Smooth muscle cell (in vitro differentiated cells): ENCODE measurements around the gene TTC9B. TPM values are rescaled to one million over a fixed set of nuclear protein-coding genes. Genes with fewer than 3 reads are reported as not detected.

Experiments
- DNase-seq: peaks from one replicate; lab custom pipeline; 2025; ENCODE audit not compliant: unreplicated experiment; lab: John Stamatoyannopoulos, UW
- H2AFZ ChIP-seq: fragments of 200-600 bp; sonication (generic); 2 replicates; pipeline ENCODE4 v1.6.0; 2016; ENCODE audit warnings: antibody characterized with exemption, low read depth, mild to moderate bottlenecking
- H3F3A ChIP-seq: fragments of 200-600 bp; sonication (generic); 2 replicates; pipeline ENCODE4 v1.6.0; 2017; ENCODE audit warnings: antibody characterized with exemption, low read depth
- H3K27ac ChIP-seq: fragments of 200-600 bp; sonication (generic); 2 replicates; pipeline ENCODE4 v1.5.1; 2016; ENCODE audit warnings: low read depth, mild to moderate bottlenecking
- H3K27me3 ChIP-seq: fragments of 200-600 bp; sonication (generic); 2 replicates; pipeline ENCODE4 v1.6.1; 2016; ENCODE audit warnings: low read depth, mild to moderate bottlenecking
- H3K36me3 ChIP-seq: fragments of 200-600 bp; sonication (generic); 2 replicates; pipeline ENCODE4 v1.5.1; 2016; ENCODE audit warnings: low read depth
- H3K4me1 ChIP-seq: fragments of 200-600 bp; sonication (generic); 2 replicates; pipeline ENCODE4 v1.5.1; 2016; ENCODE audit warnings: low read depth
- H3K4me2 ChIP-seq: fragments of 200-600 bp; sonication (generic); 2 replicates; pipeline ENCODE4 v1.6.0; 2016; ENCODE audit warnings: mild to moderate bottlenecking
- H3K4me3 ChIP-seq: fragments of 200-600 bp; sonication (generic); 2 replicates; pipeline ENCODE4 v1.5.1; 2016; ENCODE audit warnings: mild to moderate bottlenecking
- H3K79me2 ChIP-seq: fragments of 200-600 bp; sonication (generic); 2 replicates; pipeline ENCODE4 v1.6.0; 2016; ENCODE audit warnings: low read depth, mild to moderate bottlenecking
- H3K9ac ChIP-seq: fragments of 200-600 bp; sonication (generic); 2 replicates; pipeline ENCODE4 v1.6.0; 2016; ENCODE audit warnings: low read depth
- H3K9me3 ChIP-seq: fragments of 200-600 bp; sonication (generic); replicated peaks from 2 replicates; pipeline ENCODE4 v1.5.1; 2016; ENCODE audit warnings: low read depth
- H4K20me1 ChIP-seq: fragments of 200-600 bp; sonication (generic); 2 replicates; pipeline ENCODE4 v1.6.0; 2016; ENCODE audit warnings: low read depth
- WGBS: methylation state at CpG from one replicate; pipeline ENCODE4 v1.1.7; 2016; ENCODE audit warnings: low lambda C conversion rate; 5-methylcytosine and 5-hydroxymethylcytosine counted together
- polyA plus RNA-seq: library from polyadenylated mRNA; unstranded; fragments of >200 nt; fragmentation: Nextera tagmentation; extraction: Ambion mirVana; gene quantifications from 2 replicates; pipeline ENCODE4 v1.2.1, GENCODE V29; 2016
- total RNA-seq: library from RNA; depleted of rRNA; stranded (reverse); fragments of >200 nt; gene quantifications from 2 replicates; pipeline ENCODE4 v1.2.3, GENCODE V29; 2014
- TF ChIP-seq, protein P1 (sequence below): fragments of 200-600 bp; sonication (generic); IDR thresholded peaks from 2 replicates; pipeline ENCODE4 v1.5.1; 2017; ENCODE audit warnings: borderline replicate concordance, mild to moderate bottlenecking, antibody characterized with exemption; ENCODE audit not compliant: insufficient read depth, poor library complexity, severe bottlenecking

The TTC9B gene
- total and polyA plus RNA-seq, 2 experiments from 2014 or later, result not detected

DNA sequence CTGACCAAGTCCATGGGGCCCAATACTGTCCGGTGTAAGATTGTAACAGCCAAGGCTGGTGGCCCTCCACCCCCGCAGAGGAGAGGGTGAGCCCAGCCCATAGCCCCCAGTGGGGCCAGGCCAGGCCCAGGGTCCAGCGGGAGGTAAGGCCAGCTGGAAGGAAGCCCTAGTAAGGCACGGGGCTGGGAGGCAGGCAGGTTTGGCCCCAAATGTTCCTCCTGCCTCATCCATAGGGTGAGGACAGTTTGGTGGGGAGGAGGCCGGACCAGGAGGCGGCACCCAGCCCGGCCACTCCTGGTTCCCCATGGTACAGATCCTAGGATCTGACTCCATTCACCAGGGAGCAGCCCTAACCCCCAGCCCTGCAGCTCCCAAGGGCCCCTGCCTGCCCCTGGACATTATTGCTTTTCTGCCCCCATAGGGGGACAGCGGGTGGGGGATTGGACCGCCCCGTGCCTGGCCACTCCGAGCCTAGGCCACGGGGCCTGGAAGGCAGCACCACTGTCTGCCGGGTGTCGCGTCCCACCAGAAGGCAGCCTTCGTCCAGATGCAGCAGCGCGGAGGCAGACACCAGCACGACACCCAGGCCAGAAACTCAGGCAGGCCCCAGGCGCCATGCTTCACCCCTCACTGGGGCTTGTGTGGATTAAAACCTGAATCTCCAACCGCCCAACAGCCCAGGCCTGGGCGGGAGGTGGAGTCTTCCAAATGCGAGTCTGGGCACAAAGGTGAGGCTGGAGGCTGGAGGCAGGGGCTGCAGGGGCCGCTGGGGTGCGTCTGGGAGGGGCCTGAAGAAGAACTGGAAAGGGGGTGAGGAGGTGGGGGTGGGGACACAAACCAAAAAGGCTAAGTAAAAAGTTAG is 15.0 kb upstream of the TTC9B start:
- H3K9ac ChIP-seq, result no peak overlapping the region
- H2AFZ ChIP-seq, result no peak overlapping the region
- DNase-seq, result no peak
- TF ChIP-seq, protein P1, sequence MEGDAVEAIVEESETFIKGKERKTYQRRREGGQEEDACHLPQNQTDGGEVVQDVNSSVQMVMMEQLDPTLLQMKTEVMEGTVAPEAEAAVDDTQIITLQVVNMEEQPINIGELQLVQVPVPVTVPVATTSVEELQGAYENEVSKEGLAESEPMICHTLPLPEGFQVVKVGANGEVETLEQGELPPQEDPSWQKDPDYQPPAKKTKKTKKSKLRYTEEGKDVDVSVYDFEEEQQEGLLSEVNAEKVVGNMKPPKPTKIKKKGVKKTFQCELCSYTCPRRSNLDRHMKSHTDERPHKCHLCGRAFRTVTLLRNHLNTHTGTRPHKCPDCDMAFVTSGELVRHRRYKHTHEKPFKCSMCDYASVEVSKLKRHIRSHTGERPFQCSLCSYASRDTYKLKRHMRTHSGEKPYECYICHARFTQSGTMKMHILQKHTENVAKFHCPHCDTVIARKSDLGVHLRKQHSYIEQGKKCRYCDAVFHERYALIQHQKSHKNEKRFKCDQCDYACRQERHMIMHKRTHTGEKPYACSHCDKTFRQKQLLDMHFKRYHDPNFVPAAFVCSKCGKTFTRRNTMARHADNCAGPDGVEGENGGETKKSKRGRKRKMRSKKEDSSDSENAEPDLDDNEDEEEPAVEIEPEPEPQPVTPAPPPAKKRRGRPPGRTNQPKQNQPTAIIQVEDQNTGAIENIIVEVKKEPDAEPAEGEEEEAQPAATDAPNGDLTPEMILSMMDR, result no peak
- H4K20me1 ChIP-seq, result no peaks in the 10 kb centered on the region
- no peak overlapping the region for H3K27ac ChIP-seq
- H3K4me1 ChIP-seq, result peaks cover 10% of the 10 kb centered on the region
- no peaks in the 10 kb centered on the region for H3K27me3 ChIP-seq
- H3K4me3 ChIP-seq, result no peak overlapping the region
- 95% methylated on average over 25 of the region's 25 CpGs for WGBS
- no peaks in the 10 kb centered on the region for H3K36me3 ChIP-seq
- H3F3A ChIP-seq, result no peaks in the 10 kb centered on the region
- H3K9me3 ChIP-seq, result no peaks in the 10 kb centered on the region
- H3K79me2 ChIP-seq, result no peaks in the 10 kb centered on the region
- no peak overlapping the region for H3K4me2 ChIP-seq

DNA sequence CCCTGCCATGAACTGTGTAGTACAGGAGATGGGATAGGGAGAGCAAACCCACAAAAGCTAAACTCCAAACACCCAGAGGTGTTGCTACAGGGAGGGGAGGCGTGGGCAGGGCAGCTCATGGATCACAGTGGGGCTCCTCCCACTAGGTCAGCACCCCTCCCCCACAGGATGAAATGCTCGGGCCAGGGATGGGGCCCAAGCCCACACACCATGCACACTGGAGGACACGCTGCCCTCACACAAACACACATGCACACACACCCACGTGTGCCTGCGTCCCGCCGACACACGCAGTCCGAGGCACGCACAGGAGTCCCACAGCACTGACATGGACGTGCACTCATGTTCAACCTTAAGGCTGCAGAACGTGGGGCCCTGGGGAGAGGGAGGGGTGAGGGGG is 14.3 kb upstream of the TTC9B start:
- Histone ChIP-seq H3K9me3 (no peaks in the 10 kb centered on the region), H3K79me2 (no peaks in the 10 kb centered on the region), H2AFZ (no peak overlapping the region), H3K27me3 (no peaks in the 10 kb centered on the region), H4K20me1 (no peaks in the 10 kb centered on the region), H3K27ac (no peak overlapping the region), H3K36me3 (no peaks in the 10 kb centered on the region), H3K4me1 (peaks cover 10% of the 10 kb centered on the region), H3K4me2 (no peak overlapping the region), H3F3A (no peaks in the 10 kb centered on the region), H3K4me3 (no peak overlapping the region), H3K9ac (no peak overlapping the region)
- TF ChIP-seq, protein P1, result no peak
- DNase-seq, result no peak
- WGBS, result 86% methylated on average over 12 of the region's 12 CpGs

DNA sequence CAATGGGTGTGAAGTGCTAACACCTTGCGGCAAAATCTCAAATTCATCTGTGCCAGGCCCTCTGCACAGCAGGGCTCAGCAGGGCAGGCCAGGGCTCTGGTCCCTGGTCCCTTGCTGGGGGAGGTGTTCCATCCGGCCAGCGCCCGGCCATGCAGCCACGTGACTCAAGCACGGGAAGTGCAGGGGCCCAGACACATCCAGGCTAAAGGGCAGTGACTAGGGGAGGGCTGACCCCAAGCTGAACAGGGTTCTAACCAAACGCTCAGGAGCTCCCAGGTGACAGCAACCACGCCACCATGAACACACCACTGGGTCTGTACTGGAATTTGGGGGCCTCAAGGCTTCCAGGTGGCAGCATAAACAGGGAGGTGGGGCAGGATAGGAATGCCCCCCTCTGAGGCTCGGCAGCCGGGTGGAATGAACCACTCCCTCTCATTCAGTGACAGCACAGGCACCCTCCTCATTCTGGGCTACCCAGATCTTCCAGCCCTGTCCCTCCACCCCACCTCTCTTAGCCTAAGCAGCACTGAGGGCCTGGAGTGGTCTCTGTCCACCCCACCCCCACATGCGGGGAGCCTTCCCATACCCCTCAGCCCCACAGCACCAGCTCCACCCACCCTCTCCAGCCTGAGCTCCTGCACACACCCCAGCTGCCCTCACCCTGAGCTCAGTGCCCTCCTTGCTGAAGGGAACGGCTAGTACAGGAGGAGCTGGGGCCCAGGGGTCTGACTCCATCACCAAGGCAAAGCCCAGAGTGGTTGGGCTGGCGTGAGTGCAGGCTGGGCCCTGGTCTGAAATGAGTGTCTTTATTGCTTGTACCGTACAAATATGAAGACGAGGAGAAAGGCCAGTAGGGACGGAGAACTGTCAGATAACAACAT is 13.6 kb upstream of the TTC9B start:
- no peaks in the 10 kb centered on the region for H4K20me1 ChIP-seq
- WGBS, result 51% methylated on average over 16 of the region's 16 CpGs
- no peak overlapping the region for H2AFZ ChIP-seq
- TF ChIP-seq, protein P1, result no peak
- H3K4me2 ChIP-seq, result no peak overlapping the region
- no peak overlapping the region for H3K27ac ChIP-seq
- H3K4me3 ChIP-seq, result no peak overlapping the region
- H3K36me3 ChIP-seq, result no peaks in the 10 kb centered on the region
- H3F3A ChIP-seq, result no peaks in the 10 kb centered on the region
- H3K79me2 ChIP-seq, result no peaks in the 10 kb centered on the region
- no peaks in the 10 kb centered on the region for H3K9me3 ChIP-seq
- H3K9ac ChIP-seq, result no peak overlapping the region
- H3K27me3 ChIP-seq, result peaks cover 3% of the 10 kb centered on the region
- DNase-seq, result no peak
- peaks cover 10% of the 10 kb centered on the region for H3K4me1 ChIP-seq
